GM18909 (cell line): Measurements from ENCODE around the gene APOL4.
"Not testable (repeated sequence)": the region's sequence is repeated elsewhere in the genome, so short reads cannot be mapped to it uniquely, and the experiment has no call there.

Experiments
- ATAC-seq: cut with Tn5 transposase; IDR thresholded peaks from one replicate; pipeline ENCODE4 v1.9.1; 2021; ENCODE audit warnings: mild to moderate bottlenecking; ENCODE audit not compliant: unreplicated experiment, poor library complexity

The APOL4 gene

DNA sequence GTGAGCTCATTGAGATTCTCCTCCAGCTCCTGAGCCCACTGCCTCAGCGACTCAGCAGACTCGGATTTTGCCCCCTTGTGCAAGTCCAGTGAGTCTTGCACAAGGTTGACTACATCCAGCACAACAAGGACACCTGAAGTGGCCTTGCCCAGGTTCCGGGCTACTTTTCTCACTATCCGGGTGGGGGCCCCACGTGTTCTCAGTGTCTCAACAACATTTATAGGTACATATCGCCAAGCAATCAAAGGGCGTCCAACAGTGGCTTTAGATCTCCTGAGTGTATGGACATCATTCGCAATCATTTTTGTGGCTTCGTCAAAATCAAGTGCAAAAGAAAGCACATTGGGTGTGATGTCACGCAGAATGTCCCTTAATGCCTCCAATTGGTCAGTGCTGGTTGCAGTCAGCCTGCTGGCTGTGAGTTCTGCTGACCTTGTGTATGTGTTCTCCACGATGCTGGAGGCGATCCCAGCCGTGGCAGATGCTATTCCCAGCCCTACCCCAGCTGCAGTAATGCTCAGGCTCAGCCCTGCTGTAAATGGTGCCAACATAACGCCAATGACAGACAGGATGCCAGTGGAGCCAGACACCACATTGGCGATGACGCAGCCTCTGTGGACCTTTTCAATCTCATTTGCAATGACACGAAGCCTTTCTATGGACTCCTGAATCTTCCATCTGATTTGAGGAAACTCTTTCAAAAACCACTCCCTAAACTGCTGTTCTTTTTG is 10.3 kb downstream of the APOL4 start:
- ATAC-seq, result no peak

DNA sequence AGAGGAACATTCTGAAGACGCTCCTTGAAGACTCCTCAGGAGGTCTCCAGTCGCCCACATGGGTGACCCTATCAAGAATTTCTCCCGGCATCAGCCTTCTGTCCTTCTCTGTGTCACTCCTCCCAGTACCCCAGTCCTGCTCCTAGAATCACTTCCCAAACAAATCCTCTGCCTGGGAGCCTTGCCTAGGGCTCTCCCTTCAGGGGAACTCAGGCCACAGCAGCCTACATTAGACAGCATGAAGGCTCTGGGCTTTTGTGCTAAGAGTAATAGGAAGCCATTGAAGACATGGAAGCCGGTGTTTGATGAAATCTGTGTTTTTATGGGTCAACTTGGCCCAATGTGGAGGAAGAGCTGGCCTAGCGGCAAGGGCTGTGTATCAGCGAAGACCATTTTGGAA is 13.7 kb downstream of the APOL4 start:
- ATAC-seq, result not testable (repeated sequence)

DNA sequence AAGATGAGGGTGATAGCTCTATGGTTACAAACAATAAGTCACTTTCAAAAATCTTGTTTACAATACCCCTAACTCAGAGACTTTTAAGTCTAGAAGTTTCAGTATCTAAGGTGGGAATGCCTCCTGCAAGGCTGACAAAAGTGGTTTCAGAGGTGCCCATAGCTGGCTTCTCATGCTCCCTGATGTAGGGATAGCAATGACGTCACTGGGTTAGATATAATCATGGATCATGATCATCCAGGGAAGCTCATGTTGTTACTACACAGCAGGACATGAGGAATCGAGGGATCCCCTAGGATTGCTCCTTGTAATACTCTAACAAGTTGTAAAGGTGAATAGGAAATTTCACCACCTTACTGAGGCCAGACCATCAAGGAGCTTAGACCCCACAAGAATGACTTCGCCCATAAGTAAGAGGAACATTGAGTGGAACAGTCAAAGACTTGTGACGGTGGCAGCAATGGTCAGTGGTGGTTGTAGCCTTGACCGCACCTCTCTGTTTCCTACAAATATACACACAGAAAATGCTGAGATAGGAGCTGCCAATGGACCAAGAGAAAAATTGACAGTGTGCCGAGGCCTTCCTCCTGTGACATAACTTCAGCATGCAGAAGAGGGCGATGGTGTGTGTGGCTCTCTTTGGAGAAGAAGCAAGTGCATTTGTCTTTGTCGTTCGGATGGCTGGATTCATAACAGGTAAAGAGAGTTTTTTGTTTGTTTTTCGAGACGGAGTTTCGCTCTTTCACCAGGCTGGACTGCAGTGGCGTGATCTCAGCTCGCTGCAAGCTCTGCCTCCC is 15.6 kb downstream of the APOL4 start:
- ATAC-seq, result no peak

DNA sequence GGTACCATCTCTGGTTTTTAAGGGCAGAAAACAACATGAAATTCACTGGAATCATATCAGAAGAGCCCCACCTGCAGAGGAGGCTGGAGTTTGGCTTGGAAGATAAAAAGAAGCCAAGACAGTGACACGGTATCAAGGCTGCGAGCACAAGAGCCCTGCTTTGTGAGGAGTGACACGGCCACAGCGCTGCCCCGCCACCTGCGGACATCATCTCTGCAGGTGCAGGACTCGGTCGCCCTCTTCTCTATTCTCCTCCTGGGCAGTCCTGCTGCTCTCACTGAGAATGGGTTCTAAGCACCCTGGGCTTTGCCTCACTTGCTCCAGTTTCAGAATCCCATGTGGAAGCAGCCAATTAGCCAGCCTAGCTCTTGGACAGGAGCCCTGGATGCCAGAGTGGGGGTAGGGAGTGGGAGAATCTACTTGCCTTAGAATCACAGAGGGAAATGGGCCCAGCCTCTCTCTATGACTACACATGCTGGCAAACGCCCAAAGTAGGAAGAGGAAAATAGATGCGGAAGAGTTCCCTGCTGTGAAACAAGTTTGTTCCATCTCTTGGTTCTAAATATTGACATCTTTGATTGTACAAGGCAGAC is 17.1 kb downstream of the APOL4 start:
- ATAC-seq, result no peak

DNA sequence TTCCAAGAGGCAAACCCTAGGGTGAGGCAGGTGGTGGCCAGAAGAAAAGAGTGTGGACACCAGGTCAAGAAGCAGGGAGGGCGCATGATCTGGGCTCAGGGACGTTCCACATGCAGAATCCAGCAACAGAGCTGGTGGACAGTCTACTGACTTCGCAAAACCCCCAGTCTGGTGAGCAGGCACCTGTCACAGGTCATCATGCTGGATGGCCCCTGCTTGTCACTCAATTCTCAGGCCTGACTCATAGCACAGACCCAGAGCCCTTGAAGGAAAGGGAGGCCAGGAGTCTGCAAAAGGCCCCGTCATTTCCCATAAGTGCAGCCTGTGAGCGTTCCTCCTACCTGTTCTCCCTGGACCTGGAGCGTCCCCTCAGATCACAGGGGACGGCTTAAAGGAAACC is 18.2 kb downstream of the APOL4 start:
- ATAC-seq, result no peak

DNA sequence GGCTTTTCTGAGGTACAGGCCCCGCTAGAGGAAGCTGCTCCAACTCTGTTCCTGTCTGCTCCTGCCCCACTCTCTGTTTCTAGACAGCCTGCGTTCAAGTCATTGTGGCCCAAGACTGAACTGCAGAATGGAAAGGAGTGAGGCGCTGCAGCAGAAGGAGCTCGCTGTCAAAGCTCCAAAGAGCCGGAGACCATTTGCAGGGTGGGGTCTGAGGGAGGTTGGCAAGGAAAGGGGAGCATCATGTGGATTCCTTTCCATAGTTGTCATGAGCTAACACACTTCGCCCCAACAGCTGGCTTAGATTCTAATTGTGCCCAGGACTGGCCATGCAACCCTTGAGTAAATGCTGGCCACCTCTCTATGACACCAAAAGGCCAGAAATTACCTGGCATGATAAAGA is 18.8 kb downstream of the APOL4 start:
- no peak for ATAC-seq

DNA sequence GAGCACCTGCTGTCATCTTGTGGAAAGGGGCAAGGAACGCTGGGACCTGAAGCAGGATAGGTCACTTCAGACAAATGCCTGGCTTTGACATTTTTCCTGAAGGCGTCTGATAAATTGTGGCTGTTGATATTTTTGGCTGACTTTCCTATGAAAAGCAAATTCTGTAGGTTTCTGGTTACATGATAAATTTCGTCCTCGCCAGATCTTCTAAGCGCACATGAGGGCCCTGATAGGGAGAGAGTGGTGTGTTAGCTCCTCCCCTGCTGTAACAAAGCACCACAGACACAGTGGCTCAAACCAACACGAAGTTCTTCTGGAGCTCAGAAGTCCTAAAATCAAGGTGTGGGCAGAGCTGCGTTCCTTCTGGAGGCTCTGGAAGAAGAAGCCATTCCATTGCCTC is 19.6 kb downstream of the APOL4 start:
- no peak for ATAC-seq

DNA sequence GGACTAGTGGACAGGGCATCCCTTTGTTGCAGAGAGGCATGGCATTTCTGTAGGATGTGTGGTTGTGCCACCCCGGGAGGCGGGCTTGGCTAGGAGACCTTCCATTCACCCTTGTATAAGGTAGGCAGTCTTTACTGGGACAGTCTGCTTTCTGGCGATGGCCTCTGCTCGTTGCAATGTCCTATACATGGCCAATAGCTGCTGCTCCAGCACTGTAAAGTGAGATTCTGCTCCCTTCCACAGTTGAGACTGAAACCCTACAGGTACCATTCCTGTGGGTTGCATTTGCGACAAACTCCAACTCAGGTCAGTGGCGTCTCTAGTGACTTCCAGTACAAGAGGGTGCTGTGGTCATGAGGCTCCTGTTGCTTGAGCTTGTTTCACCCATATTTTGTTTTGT is 20.7 kb downstream of the APOL4 start:
- no peak for ATAC-seq

DNA sequence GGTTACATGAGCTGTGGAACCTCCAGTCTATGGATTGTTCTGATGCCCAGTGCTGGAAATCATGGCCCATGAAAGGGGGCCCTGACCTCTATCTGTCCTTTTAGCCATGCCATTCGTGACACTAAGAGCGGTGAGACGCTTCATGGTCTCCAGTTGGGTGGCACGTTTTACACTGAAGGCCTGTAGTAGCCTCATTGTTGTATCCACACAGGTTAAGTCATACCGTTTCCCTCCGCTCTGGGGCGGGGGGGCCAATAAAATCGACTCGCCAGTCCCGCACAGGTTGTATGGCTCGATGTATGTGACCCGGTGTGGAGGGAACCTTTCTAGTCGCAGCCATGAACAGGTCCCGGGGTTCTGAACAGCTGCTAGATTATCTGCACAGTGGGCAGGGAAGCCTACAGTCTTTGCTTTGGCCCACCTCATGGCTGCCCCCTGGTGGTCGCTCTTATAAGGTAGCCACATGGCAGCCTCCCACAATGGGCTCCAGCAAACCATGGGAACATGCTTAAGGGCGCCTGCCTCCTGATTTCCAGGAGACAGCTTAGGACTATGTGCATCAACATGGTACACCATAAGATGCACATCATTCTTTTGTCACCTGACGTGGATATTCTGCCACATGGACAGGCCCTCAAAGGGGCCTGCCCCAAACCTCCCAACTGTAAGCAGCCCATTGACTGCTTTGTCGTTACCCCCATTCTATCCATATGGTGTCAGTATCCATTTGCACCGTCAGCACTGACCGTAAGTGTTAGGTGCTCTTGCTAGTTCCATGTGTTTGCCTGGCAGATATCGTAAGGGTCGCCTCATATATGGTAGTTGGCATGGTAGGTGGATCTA is 21.4 kb downstream of the APOL4 start:
- no peak for ATAC-seq

DNA sequence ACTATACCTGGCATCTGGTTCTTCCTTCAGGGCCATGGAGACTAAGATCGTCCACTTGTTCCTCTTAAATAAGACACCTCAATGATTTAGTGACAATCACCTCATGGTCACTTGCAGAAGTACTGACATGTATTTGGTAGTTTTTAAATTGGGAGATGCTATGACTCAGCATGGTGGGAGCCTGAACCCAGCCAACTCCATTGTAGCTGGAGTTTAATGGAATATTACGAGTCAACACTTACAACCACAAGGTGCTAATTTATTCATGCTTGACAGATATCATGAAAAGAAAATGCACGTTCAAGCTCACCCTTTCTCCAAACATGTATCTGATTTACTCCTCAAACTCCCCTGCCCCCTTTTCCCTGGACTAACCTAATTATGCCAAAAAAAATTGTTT is 24.4 kb downstream of the APOL4 start:
- ATAC-seq, result no peak

DNA sequence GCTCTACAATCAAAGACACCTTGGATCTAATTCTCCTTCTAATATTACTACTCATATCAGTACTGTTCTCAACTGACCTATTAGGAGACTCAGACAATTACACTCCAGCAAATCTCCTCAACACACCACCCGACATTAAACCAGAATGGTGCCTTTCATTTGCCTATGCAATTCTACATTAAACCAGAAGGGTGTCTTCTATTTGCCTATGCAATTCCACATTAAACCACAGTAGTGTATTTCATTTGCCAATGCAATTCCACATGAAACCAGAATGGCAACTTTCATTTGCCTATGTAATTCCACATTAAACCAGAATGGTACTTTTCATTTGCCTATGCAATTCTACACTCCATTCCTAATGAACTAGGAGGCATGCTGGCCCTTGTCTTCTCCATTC is 25.7 kb downstream of the APOL4 start:
- ATAC-seq, result no peak

DNA sequence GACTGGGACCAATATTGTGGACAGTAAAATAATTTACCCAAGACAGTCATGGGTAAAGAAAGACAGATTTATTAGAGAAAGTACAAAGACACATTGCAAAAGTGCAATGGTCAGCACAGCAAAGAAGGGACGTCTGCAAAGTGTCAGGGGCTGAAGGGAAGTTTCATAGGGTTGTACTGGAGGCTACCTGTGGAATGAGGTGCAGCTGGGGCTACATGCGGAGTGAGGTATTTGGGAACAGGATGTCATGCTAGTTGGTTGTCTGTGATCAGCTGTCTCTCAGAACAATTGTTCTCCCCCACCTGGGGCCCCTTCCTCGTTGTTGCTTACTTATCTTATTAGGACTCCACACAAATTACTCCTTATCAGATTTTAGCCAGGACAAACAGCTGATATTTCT is 29.7 kb downstream of the APOL4 start:
- ATAC-seq, result no peak

DNA sequence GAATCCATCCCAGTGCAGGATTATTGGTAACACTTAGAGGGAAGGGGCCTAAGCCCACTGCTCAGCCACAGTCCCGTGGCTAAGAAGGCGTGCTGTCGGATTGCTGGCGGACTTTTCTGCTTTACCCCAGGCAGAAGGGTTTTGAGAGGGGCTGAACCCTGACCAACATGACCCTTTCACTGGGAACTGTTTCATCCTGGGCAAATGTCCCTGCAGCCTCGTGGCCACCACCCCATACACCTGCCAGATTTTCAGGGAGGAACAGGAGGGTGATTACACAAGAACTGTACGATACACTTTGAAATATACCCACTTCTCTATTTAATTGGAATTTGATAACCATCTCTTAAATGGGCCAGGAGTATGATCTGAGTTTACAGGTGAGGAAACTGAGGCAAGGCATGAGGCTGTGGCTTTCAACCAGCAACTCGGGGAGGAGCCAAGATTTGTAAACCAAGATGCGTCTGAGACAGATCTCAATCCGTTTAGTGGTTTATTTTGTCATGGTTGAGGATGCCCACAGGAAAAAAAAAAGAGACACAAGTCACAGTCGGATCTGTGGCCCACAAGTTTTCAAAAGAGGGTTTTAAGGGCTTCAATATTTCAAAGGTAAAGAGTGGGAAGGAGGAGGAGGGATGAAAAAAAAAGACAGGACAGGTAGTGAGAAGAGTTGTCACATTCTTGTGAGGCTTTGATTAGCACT is 34.9 kb downstream of the APOL4 start:
- ATAC-seq, result no peak

DNA sequence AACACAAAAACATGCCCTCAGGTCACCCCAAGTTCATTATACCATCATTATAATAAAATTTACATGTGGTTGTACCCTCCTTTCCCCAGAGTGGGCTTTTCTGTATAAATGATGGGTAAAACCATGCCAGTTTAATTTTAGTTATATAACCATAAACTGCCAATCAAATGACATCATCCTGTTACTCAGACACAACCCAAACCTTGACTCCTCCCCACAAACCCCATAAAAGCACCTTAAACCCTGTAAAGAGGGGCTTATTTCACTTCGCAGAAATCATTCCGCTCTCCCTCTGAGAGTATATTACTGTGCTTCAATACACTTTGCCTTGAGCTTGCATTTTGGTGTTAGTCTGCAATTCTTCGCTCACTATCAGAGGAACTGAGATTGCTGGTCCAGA is 35.5 kb downstream of the APOL4 start:
- no peak for ATAC-seq

DNA sequence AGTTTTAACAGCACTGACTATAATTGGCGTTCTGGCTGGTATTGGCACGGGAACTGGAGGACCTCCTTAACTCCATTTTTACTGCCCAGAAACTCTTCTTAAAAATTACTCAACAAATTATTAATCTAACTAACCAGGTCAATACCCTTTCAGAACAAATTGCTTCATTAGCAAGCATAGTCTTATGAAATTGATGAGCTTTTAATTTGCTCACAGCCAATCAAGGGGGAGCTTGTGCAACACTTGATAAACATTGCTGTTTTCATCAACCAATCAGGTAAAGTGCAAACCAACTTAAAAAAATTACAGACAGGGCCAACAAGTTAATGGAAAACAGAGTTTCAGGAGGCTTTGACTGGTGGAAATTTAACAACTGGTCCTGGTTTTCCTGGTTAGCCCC is 36.5 kb downstream of the APOL4 start:
- ATAC-seq, result no peak

DNA sequence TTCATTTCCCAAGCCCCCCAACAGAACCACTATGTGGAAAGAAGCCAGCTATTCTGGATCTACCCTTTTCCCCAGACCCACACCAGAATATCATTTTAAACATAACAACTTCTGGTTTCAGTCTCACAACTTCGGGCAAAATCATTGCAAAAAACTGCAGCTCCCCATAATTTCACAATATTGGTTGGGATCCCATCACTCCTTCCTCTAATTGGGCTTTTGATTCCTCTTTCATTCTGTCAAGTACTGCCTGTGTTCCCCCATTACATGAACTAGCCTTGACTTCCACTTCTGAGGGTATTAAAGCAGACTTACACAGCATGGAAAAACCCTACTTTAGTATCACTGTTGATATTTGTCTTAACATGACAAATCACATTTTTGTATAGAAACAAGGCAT is 37.0 kb downstream of the APOL4 start:
- ATAC-seq, result no peak

DNA sequence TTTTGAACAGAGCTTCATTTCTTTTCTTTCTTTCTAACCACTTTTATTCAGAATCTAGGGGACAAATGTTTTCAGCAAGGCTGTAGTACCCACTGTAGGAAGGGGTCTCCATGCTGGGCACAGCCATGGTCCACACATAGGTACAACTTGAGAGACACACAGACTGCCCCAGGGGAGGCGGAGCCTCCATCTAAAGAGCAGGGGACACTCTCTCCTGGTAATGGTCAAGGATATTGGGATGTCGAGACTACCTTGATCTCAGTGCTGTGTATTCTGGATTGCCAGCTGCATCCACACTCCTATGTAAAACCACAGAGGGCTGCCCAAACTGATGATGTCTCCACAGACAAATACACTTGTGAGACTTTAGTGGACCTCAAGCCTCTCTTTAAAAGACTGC is 38.1 kb downstream of the APOL4 start:
- ATAC-seq, result no peak

DNA sequence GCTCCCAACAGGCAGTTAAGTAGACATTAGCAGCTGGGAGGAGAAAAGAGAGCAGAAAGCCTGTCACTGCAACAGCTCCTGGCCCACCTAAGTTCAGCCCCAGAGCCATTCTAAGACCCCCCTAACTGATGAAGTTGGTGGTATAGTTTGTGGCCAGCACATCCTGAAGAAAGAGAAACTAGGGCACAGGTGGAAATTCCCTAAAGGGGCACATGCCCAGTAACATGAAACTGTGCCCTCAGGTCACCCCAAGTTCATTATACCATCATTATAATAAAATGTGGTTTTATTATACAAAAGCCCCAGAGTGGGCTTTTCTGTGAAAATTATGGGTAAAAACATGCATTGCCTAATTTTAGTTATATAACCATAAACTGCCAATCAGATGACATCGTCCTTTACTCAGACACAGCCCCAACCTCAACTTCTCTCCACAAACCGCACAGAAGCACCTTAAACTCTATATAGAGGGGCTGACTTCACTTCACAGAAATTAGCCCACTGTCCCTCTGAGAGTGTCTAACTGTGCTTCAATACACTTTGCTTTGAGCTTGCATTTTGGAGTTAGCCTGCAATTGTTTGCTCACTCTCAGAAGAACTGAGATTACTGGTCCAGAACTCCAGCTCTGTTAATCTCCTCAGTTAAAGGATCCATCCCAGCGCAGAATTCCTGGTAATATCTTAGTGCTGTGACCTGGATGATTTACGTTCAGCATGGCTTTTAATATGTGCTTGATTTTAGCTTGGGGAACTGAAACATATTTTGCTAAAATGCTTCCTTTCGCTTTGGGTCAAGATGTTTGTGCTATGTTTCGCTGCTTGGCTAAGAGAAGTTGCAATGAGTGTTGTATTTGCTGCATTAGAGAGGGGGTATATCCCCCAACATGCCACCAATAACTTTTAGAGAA is 39.2 kb downstream of the APOL4 start:
- ATAC-seq, result peak; percentile 49

DNA sequence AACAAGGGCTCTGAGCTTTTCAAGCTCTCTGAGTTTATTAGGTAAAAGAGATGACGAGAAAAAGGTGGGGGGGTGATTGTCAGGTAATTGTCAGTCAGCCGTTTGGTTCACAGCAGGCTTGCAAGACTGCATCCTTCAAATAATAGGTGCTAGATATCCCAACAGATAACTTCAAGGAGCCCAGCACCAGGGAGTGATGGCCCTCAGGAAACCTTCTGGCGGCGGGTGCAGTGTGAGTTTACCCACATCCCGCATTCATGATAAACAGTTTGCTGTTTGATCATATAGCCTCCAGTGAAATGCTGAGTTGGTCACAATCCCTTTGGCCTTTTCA is 39.8 kb downstream of the APOL4 start:
- not testable (repeated sequence) for ATAC-seq
